HG03066 (cell line): ENCODE results near the gene USP24.

Experiments
- ATAC-seq: cut with Tn5 transposase; IDR thresholded peaks from one replicate; pipeline ENCODE4 v1.9.1; 2021; ENCODE audit warnings: low read depth; ENCODE audit not compliant: unreplicated experiment

Gene USP24

GRCh38 chr1:55070293-55071164, 144.6 kb downstream of the USP24 start:
- no peak for ATAC-seq

DNA sequence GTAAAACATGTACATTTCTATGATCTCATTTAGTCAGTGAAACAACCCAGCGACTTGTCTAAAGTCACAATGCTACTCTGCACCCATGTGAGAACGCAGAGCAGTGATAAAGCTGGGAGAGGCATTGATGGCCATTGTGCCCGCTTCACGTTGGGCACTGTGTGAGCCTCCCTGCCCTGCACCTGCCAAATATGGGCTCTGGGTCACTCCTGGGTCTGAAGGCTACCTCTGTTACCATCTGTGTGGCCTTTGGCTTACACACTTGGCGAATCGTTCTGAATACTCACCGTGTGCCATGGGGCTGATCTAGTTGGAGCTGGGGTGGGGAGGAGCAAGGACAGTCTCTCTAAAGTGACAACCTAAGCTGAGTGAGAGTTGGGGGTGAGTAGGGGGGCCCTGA, 145.9 kb downstream of the USP24 start:
- ATAC-seq: no peak

- no peak for ATAC-seq
These were observed 146.5 kb downstream of the USP24 start for GRCh38 chr1:55068638-55069037.

- ATAC-seq: no peak
These were observed 147.2 kb downstream of the USP24 start for GRCh38 chr1:55067914-55068313.

DNA sequence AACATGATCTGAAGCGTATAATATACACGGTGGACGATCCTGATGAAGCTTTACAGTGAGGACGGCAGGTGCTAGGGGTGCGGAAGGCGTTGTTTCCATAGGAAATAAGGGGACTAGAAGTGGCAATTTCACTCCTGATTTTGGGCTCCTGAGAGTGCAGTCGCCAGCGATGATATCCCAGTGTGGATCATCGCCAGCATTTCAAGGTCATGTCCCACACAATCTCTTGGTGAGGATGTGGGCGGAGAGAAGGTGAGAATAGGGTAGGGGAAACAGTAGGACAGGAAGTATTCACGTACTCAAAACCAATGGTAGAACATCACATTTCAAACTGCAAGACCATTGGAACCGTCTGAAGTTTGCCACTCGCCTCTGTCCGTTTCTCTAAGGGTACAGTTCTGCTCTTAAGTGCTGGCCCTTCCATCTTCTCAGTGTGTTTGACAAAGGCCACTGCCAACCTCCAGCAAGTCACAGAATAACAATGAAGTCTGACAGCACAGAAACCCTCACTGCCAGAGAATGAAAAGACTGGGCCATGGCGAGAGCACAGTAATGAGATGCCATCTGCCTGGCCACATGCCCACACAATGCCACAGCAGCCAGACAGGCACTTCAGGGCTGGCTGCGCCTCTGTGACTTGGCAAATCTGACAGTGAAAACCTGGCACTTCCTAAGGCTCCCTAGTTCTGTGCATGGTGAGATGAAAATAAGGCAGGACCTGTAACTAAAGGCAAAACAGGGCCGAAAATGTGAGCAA, 148.0 kb downstream of the USP24 start:
- no peak for ATAC-seq

DNA sequence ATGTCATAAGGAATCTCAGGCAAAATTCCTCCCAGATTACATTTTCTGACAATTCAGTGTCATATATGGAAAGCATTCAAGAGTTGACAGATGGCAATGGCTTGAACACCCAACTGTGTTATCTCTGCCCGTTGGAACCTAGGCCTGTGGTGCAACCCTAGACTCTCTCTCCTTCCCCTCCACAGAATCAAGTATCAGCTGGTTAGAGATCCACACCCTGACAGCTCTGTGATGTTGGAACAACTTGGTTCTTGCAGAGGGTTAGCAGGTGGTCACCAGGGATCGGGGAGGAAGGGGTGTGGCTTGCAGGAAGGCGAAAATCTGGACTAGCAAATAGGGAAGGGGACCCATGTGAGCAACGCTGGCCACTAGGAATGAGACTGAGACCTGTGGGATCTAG, 149.5 kb downstream of the USP24 start:
- ATAC-seq: no peak

DNA sequence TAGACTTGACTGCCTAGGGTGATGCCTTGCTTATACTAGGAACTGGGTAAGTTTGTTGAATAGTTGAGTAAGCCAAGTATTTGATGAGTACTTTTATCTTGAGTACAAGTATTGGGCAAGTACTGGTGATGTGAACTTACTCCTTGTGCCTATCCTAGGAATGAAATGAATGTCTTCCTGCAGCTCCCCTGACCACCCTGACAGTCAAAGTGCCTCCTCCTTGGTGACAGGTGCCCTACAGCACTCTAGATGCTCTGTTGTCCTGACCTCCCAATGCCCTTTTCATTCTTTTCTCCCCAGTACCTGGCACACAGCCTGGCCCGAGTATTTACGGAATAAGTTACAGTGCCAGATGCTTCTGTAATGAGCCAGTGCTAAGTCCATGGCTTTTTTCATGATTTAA, 150.3 kb downstream of the USP24 start:
- ATAC-seq: no peak

GRCh38 chr1:55064071-55064581, 151.0 kb downstream of the USP24 start:
- ATAC-seq: no peak

DNA sequence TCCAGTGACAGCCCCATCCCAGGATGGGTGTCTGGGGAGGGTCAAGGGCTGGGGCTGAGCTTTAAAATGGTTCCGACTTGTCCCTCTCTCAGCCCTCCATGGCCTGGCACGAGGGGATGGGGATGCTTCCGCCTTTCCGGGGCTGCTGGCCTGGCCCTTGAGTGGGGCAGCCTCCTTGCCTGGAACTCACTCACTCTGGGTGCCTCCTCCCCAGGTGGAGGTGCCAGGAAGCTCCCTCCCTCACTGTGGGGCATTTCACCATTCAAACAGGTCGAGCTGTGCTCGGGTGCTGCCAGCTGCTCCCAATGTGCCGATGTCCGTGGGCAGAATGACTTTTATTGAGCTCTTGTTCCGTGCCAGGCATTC, 151.6 kb downstream of the USP24 start:
- no peak for ATAC-seq

DNA sequence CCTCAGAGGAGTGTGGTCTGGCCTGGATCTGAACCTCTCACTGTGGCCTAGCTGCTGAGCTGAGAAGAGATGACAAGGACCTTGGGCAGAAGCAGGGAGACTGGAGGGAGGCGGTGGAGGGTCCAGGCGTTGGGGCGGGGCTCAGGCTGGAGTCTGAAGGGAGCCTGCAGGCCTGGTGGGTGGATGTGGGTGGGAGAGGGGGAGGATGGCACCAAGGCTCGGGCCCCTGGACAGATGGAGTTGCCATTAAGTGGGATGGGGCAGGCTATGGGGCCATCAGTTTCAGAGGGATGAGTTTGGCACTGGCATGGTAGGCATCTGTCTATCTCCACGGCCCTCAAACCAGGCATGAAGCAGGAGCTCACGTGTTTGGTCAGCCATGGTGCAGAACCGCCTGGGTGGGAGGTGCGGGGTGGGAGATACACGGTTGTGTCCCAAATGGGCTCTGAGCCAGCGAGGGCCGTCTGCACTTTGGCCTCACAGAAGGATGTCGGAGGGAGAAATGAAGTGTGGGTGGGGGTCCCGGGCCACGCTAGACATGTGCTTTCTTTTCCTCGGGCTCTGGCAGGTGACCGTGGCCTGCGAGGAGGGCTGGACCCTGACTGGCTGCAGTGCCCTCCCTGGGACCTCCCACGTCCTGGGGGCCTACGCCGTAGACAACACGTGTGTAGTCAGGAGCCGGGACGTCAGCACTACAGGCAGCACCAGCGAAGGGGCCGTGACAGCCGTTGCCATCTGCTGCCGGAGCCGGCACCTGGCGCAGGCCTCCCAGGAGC, 152.2 kb downstream of the USP24 start:
- no peak for ATAC-seq

DNA sequence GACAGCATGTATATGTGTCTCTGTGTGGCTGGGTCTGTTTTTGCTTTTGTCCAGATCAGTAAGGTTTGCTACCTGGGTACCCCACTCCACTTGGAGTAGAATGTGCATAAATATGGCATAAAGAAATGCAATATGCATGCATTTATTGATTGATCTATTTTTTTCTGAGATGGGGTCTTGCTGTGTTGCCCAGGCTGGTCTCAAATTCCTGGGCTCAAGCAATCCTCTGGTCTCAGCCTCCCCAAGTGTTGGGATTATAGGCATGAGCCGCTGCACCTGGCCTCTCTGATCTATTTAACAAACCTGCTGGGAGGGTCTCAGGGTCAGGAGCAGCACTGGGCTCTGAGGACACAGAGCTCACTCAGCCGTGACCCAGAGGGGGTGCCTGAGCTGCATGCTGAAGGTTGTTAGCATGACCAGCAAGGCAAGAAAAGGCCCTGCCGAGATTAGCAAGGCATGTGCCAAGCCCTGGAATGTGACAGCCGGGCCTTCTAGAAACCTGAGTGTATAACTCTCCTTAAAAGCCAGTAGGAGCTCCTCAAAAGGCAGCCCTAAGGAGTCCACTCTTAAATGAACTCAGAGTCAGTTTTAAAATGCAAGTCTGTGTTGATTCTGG, 153.3 kb downstream of the USP24 start:
- ATAC-seq: no peak

DNA sequence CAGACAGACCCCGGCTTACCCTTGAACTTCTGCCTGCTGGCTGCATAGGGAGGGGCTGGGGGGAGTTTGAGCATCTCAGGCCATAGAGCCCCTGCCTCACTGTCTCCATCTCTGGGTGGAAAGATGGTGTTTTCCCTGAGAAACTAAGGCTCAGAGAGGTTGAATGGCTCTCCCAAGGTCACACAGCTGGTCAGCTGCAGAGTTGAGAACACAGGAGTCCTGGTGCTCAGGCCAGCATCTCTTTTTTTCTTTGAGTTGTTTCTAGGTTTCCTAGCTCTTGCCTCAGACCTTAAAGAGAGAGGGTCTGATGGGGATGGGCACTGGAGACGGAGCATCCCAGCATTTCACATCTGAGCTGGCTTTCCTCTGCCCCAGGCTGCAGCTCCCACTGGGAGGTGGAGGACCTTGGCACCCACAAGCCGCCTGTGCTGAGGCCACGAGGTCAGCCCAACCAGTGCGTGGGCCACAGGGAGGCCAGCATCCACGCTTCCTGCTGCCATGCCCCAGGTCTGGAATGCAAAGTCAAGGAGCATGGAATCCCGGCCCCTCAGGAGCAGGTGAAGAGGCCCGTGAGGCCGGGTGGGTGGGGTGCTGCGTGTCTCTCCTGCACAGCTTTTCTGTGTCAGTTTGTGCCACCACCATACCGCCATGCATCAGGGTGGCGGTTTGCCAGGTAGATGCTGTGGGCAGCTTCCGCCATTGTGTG, 154.0 kb downstream of the USP24 start:
- ATAC-seq: no peak

DNA sequence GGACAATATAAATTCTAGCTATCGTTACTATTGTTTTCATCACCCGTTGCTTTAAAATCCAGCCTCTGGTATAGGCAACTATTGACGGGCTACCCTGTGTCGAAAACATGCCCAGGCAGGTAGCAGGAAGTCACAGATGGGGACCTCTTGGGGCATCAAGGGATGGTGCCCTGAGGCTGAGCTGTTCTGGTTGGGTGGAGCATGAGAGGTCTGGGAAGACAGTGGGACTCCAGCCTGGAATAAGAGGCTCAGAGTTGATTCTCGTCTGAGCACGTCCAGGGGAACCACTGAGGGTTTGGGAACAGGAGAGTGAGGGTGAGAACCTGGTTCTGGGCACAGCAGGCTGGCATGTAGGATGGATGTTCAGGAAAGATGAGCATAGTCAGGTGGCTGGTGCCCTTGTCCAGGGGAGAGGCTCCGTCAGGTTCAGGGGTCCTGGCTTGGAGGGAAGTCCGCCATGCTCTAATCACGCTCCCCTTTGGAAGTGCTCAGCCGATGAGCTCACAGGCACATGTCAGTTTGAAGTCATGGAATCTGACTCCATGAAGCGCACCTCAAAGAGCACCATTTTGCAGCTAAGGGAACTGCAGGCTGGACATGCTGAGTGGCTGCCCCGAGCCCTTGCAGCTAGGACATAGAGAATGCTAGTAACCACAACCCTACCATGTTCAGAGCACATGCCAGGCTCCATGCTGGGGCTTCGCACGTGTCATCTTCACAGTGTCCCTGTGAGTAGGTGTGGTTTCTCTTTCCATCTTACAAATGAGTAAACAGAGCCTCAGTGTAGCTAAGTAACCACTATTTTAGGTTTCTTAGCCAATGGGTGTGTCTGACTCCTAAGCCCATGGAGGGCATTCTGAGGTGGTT, 154.8 kb downstream of the USP24 start:
- no peak for ATAC-seq

DNA sequence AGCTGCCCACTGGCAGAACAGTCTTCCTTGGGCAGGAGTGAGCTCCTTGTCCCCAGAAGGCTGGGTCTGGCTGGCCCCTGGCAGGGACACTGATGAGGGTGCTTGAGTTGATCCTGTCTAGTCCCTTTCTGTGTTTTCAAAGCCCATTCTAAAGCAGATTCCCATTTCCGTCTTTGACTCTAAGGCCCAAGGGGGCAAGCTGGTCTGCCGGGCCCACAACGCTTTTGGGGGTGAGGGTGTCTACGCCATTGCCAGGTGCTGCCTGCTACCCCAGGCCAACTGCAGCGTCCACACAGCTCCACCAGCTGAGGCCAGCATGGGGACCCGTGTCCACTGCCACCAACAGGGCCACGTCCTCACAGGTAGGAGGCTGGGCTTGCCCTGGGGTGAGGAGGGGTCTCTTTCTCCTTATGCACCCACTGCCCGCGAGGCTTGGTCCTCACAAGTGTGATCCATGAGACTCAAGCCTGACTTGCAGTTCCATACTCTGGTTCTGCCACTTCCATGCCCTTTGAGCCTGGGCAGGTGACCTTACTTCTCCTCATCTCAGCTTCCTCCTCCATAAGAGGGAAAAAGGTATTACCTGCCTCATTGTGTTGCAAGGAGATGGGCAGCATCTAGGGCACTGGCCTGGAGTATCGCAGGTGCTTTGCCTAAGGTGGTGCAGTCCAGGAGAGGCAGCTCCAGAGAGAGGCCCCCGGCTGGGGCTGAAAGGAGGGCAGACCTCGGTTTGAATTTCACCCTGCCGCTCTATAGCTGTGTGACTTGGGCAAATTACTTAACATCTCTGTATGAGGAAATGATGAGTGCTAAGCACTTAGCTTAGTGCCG, 155.6 kb downstream of the USP24 start:
- ATAC-seq: no peak

DNA sequence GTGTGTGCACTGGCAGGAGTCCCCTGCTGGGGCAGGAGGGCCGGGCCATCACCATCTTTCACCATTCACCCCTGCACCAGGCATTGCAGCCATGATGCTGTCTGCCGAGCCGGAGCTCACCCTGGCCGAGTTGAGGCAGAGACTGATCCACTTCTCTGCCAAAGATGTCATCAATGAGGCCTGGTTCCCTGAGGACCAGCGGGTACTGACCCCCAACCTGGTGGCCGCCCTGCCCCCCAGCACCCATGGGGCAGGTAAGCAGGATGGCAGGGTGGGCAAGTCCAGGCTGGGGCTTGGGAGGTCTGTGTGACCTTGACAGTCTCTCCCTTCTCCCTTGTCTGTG, 157.2 kb downstream of the USP24 start:
- no peak for ATAC-seq

DNA sequence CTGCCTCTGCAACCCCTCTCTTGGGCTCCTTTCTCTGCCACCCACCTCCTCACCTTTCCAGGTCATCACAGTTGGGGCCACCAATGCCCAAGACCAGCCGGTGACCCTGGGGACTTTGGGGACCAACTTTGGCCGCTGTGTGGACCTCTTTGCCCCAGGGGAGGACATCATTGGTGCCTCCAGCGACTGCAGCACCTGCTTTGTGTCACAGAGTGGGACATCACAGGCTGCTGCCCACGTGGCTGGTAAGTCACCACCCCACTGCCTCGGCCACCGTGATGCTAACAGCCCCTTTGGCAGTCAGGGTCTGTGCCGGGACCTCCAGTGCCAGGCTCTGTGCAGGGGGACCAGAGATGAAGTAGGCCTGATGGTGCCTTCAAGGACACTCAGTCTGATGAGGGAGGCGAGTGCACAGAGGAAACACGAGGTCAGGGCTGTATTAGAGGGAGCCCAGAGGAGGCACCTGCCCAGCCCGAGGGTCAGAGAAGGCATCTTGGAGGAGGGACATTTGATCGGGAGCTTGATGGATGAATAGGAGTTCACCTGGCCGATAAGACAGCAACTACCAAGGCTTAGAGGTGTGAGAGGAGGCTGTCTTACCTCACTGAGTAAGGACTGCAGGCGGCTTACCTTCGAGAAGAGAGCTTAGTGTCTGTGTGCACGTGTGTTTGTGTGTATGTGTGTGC, 157.8 kb downstream of the USP24 start:
- ATAC-seq: no peak

DNA sequence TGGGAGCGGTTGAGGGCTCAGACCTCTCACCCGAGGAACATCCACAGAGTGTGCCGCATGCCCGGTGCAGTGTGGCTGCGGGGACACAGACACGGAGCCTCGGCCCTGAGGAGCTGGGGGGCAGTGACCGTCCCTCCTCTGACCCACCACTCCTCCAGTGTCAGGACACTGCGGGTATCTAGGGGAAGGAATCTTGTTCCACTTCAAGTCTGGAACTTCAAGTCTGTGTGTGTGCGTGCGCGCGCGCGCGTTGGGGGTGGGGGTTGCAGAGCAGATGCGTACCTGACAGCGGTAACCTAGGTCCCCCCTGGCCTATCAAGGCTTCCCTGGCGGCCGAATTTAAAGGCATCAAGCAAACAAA, 158.6 kb downstream of the USP24 start:
- ATAC-seq: no peak
